HepG2 (cell line): ENCODE data around the gene LIF. TPM values are rescaled to one million over a fixed set of nuclear protein-coding genes. Genes with fewer than 3 reads are reported as not detected.

Source experiments
- ARHGAP35 ChIP-seq: sonication (generic); formaldehyde crosslinking; IDR thresholded peaks from 2 replicates; pipeline ENCODE4 v1.9.0; 2022; ENCODE audit warnings: mild to moderate bottlenecking, inconsistent platforms, moderate library complexity, missing genetic modification reagents, borderline replicate concordance
- HMG20B ChIP-seq: conservative IDR thresholded peaks from 2 replicates; pipeline ENCODE4 v1.6.1; 2016; ENCODE audit warnings: missing genetic modification reagents, missing compliant biosample characterization
- MXD4 ChIP-seq: IDR thresholded peaks from 2 replicates; pipeline ENCODE4 v1.6.1; 2016; ENCODE audit warnings: mild to moderate bottlenecking, missing biosample characterization, missing genetic modification reagents
- NR2F2 ChIP-seq: IDR thresholded peaks from 2 replicates; pipeline ENCODE4 v1.6.1; 2012; ENCODE audit warnings: low read depth, inconsistent platforms, borderline replicate concordance
- RFXANK ChIP-seq: IDR thresholded peaks from 2 replicates; pipeline ENCODE4 v1.6.1; 2016
- SAFB2 ChIP-seq: sonication (generic); formaldehyde crosslinking; IDR thresholded peaks from 2 replicates; pipeline ENCODE4 v1.5.1; 2020; ENCODE audit warnings: missing genetic modification reagents, low read depth, mild to moderate bottlenecking, borderline replicate concordance
- SALL2 ChIP-seq: sonication (generic); formaldehyde crosslinking; IDR thresholded peaks from 2 replicates; pipeline ENCODE4 v1.8.1; 2023; ENCODE audit warnings: mild to moderate bottlenecking, missing genetic modification reagents, inconsistent platforms
- SOX6 ChIP-seq, 2 experiments: fragments of 450-650 bp in 1 of 2; sonication (generic) in 1 of 2; formaldehyde crosslinking in 1 of 2; IDR thresholded peaks; 2 replicates each; pipeline versions ENCODE4 v1.4.0 to v1.6.1; 2017 to 2020; ENCODE audit warnings: antibody characterized with exemption in 1 of 2, mild to moderate bottlenecking in 1 of 2, missing genetic modification reagents in 1 of 2
- SRSF4 ChIP-seq: fragments of 200-400 bp; formaldehyde crosslinking; IDR thresholded peaks from one replicate; pipeline ENCODE4 v1.6.1; 2018; ENCODE audit warnings: mild to moderate bottlenecking, low read depth, low read length, moderate library complexity; ENCODE audit not compliant: poor library complexity, severe bottlenecking
- TBL1XR1 ChIP-seq: fragments of 150-350 bp; IDR thresholded peaks from 2 replicates; pipeline ENCODE4 v1.6.1; 2014; ENCODE audit warnings: borderline replicate concordance, low read length; ENCODE audit not compliant: partially characterized antibody
- ZNF136 ChIP-seq: sonication (generic); formaldehyde crosslinking; IDR thresholded peaks from 2 replicates; pipeline ENCODE4 v1.8.1; 2022; ENCODE audit warnings: low read depth, mild to moderate bottlenecking, moderate library complexity, missing genetic modification reagents
- ZNF143 ChIP-seq: sonication (generic); formaldehyde crosslinking; IDR thresholded peaks from 2 replicates; pipeline ENCODE4 v1.4.0; 2020; ENCODE audit warnings: missing genetic modification reagents
- ZNF17 ChIP-seq: sonication (generic); formaldehyde crosslinking; IDR thresholded peaks from 2 replicates; pipeline ENCODE4 v1.5.0; 2020; ENCODE audit warnings: mild to moderate bottlenecking, missing genetic modification reagents
- ZNF337 ChIP-seq: sonication (generic); formaldehyde crosslinking; IDR thresholded peaks from 2 replicates; pipeline ENCODE4 v1.5.1; 2020; ENCODE audit warnings: missing genetic modification reagents, low read depth, mild to moderate bottlenecking, borderline replicate concordance
- ZNF724P ChIP-seq: sonication (generic); formaldehyde crosslinking; IDR thresholded peaks from 2 replicates; pipeline ENCODE4 v1.8.0; 2022; ENCODE audit warnings: missing genetic modification reagents, borderline replicate concordance
- polyA plus RNA-seq, 8 experiments: library from polyadenylated mRNA; depleted of rRNA in 3 of 8; stranded (reverse) in 7 of 8; unstranded in 1 of 8; fragments of >200 nt; fragmentation: Illumina TruSeq in 4 of 8; extraction: Trizol in 4 of 8; gene quantifications; 2 replicates each; pipeline versions ENCODE4 v1.2.1 to v1.2.3, GENCODE V29; 2011 to 2016; ENCODE audit warnings: low read depth in 4 of 8, missing spikeins in 1 of 8, mixed read lengths in 1 of 8; ENCODE audit not compliant: insufficient read depth in 1 of 8
- total RNA-seq, 5 experiments: library from RNA; depleted of rRNA; stranded (reverse); fragments of >200 nt; fragmentation: Illumina TruSeq; extraction: Trizol; gene quantifications; 2 replicates each; pipeline ENCODE4 v1.2.3, GENCODE V29; 2016; ENCODE audit warnings: low read depth in 1 of 5
- TF ChIP-seq, protein P1 (sequence below): sonication (generic); formaldehyde crosslinking; IDR thresholded peaks from 2 replicates; pipeline ENCODE4 v1.4.0; 2020; ENCODE audit warnings: missing genetic modification reagents
- TF ChIP-seq, protein P2 (sequence below): IDR thresholded peaks from 2 replicates; pipeline ENCODE4 v1.6.1; 2016; ENCODE audit warnings: missing biosample characterization, missing genetic modification reagents, low read depth
- TF ChIP-seq, protein P3 (sequence below): IDR thresholded peaks from 2 replicates; pipeline ENCODE4 v1.6.1; 2016; ENCODE audit warnings: control low read depth
- TF ChIP-seq, protein P4 (sequence below): sonication (generic); formaldehyde crosslinking; conservative IDR thresholded peaks from 2 replicates; pipeline ENCODE4 v1.4.0; 2020; ENCODE audit warnings: missing genetic modification reagents

LIF gene
- total and polyA plus RNA-seq, 2 of the 13 experiments (the other 11 are each of a cell fraction or from before 2014, with no cell fraction given), result 3.6 to 8.5 TPM

DNA sequence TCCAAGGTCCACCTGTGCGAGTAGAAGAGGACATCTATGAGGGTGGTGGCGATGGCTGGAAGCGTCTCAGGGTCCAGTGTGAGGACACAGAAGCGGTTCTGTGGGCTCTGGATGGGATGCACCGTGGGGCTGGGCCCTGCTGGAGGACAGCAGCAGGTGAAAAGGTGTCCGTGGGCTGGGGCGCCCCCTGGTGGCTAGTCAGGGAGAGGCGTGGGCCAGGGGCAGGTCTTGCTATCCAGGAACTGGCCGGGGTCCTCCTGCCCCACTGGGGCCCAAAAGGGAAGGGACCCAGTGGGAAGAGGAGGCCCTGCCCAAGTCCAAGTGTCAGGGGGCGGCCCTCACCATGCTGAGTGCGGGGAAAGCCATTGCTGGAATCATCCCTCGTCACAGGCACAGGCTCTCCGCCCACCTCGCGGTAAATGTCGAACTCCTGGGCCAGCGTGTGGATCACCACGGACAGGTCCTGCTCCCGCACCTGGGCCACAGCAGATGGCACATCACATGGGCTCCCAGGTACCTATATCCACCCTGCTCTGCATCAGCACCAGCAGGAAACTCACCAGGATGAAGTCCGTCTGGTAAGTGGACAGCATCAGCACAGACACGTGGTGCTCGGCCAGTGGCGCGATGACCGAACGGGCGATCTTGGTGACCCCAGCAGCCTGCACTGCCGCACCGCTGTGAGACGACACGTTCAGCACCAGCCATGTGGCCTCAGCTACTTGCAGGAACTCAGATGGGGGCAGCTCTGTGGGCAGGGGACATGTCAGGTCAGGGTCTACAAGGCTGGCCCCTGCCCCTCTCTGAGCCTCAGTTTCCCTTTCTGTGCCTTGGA is 40.5 kb upstream of the LIF start (continued):
- TF ChIP-seq, protein P1, sequence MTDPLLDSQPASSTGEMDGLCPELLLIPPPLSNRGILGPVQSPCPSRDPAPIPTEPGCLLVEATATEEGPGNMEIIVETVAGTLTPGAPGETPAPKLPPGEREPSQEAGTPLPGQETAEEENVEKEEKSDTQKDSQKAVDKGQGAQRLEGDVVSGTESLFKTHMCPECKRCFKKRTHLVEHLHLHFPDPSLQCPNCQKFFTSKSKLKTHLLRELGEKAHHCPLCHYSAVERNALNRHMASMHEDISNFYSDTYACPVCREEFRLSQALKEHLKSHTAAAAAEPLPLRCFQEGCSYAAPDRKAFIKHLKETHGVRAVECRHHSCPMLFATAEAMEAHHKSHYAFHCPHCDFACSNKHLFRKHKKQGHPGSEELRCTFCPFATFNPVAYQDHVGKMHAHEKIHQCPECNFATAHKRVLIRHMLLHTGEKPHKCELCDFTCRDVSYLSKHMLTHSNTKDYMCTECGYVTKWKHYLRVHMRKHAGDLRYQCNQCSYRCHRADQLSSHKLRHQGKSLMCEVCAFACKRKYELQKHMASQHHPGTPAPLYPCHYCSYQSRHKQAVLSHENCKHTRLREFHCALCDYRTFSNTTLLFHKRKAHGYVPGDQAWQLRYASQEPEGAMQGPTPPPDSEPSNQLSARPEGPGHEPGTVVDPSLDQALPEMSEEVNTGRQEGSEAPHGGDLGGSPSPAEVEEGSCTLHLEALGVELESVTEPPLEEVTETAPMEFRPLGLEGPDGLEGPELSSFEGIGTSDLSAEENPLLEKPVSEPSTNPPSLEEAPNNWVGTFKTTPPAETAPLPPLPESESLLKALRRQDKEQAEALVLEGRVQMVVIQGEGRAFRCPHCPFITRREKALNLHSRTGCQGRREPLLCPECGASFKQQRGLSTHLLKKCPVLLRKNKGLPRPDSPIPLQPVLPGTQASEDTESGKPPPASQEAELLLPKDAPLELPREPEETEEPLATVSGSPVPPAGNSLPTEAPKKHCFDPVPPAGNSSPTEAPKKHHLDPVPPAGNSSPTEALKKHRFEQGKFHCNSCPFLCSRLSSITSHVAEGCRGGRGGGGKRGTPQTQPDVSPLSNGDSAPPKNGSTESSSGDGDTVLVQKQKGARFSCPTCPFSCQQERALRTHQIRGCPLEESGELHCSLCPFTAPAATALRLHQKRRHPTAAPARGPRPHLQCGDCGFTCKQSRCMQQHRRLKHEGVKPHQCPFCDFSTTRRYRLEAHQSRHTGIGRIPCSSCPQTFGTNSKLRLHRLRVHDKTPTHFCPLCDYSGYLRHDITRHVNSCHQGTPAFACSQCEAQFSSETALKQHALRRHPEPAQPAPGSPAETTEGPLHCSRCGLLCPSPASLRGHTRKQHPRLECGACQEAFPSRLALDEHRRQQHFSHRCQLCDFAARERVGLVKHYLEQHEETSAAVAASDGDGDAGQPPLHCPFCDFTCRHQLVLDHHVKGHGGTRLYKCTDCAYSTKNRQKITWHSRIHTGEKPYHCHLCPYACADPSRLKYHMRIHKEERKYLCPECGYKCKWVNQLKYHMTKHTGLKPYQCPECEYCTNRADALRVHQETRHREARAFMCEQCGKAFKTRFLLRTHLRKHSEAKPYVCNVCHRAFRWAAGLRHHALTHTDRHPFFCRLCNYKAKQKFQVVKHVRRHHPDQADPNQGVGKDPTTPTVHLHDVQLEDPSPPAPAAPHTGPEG (CRISPR knock-in tag), result no peak
- no peak for TF ChIP-seq ZNF337 (CRISPR knock-in tag)
- TF ChIP-seq ZNF143 (CRISPR knock-in tag), result no peak
- TF ChIP-seq SAFB2 (CRISPR knock-in tag), result no peak
- no peak for TF ChIP-seq ZNF17 (CRISPR knock-in tag)
- TF ChIP-seq, protein P2, sequence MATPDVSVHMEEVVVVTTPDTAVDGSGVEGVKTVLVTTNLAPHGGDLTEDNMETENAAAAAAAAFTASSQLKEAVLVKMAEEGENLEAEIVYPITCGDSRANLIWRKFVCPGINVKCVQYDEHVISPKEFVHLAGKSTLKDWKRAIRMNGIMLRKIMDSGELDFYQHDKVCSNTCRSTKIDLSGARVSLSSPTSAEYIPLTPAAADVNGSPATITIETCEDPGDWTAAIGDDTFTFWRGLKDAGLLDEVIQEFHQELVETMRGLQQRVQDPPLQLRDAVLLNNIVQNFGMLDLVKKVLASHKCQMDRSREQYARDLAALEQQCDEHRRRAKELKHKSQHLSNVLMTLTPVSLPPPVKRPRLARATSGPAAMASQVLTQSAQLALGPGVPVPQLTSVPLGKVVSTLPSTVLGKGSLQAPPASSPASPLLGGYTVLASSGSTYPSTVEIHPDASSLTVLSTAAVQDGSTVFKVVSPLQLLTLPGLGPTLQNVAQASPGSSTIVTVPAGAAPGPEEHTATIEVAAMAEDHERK (CRISPR knock-in tag), result no peak
- TF ChIP-seq TBL1XR1, result no peak
- TF ChIP-seq RFXANK (CRISPR knock-in tag), result no peak
- no peak for TF ChIP-seq HMG20B
- no peak for TF ChIP-seq SOX6 (IDR thresholded peaks at IDR 0.05)
- no peak; the same call in 1 of the 2 replicates for TF ChIP-seq SOX6 (CRISPR knock-in tag; IDR thresholded peaks at IDR 0.05)
- TF ChIP-seq, protein P3, sequence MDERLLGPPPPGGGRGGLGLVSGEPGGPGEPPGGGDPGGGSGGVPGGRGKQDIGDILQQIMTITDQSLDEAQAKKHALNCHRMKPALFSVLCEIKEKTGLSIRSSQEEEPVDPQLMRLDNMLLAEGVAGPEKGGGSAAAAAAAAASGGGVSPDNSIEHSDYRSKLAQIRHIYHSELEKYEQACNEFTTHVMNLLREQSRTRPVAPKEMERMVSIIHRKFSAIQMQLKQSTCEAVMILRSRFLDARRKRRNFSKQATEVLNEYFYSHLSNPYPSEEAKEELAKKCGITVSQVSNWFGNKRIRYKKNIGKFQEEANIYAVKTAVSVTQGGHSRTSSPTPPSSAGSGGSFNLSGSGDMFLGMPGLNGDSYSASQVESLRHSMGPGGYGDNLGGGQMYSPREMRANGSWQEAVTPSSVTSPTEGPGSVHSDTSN (CRISPR knock-in tag), result no peak
- no peak for TF ChIP-seq SALL2 (CRISPR knock-in tag)
- no peak for TF ChIP-seq SRSF4
- no peak for TF ChIP-seq ZNF724P (CRISPR knock-in tag)
- TF ChIP-seq, protein P4, sequence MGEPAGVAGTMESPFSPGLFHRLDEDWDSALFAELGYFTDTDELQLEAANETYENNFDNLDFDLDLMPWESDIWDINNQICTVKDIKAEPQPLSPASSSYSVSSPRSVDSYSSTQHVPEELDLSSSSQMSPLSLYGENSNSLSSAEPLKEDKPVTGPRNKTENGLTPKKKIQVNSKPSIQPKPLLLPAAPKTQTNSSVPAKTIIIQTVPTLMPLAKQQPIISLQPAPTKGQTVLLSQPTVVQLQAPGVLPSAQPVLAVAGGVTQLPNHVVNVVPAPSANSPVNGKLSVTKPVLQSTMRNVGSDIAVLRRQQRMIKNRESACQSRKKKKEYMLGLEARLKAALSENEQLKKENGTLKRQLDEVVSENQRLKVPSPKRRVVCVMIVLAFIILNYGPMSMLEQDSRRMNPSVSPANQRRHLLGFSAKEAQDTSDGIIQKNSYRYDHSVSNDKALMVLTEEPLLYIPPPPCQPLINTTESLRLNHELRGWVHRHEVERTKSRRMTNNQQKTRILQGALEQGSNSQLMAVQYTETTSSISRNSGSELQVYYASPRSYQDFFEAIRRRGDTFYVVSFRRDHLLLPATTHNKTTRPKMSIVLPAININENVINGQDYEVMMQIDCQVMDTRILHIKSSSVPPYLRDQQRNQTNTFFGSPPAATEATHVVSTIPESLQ (CRISPR knock-in tag), result no peak
- TF ChIP-seq NR2F2, result no peak
- no peak for TF ChIP-seq MXD4
- TF ChIP-seq ZNF136 (CRISPR knock-in tag), result no peak
- TF ChIP-seq ARHGAP35, result no peak
